Right renal pelvis (tissue), 4 donors: ENCODE results near the gene CPOX. TPM values are rescaled to one million over a fixed set of nuclear protein-coding genes. Genes with fewer than 3 reads are reported as not detected.
A peak's percentile ranks its signal among the peaks of the same experiment; 100 is the strongest.
"Not testable (repeated sequence)": the region's sequence is repeated elsewhere in the genome, so short reads cannot be mapped to it uniquely, and the experiment has no call there.

ENCODE experiments used
- DNase-seq, 4 donors: peaks; one replicate each; pipeline ENCODE4 v3.0.0-alpha.2; 2013; ENCODE audit warnings: low read depth in 4 of 4, low spot score in 3 of 4, missing footprints in 1 of 4
- polyA plus RNA-seq, 4 donors: library from polyadenylated mRNA; unstranded; fragments of 120-200 nt; gene quantifications; one replicate each; pipeline ENCODE4 v1.2.1, GENCODE V29; 2013; ENCODE audit not compliant: insufficient read length in 4 of 4

The CPOX gene
- 10 to 100 TPM; 24.4 to 25.7 (median 24.7) TPM for polyA plus RNA-seq

GRCh38 chr3:98593046-98593936 is at the start of gene CPOX:
Gene CPOX (minus strand): TSS chr3:98593611. CDS start chr3:98593504, 107 bp downstream.
- peak; percentile 70 to 78 (median 74) for DNase-seq

- DNase-seq, result not testable (repeated sequence)
Measured at GRCh38 chr3:98642769-98643168, 49.4 kb upstream of the CPOX start.

GRCh38 chr3:98641756-98642155 is 48.3 kb upstream of the CPOX start:
- DNase-seq, result not testable (repeated sequence)

GRCh38 chr3:98638515-98638914 is 45.1 kb upstream of the CPOX start:
- DNase-seq, result not testable (repeated sequence)

- no peak for DNase-seq
Measured at GRCh38 chr3:98630416-98630815, 37.0 kb upstream of the CPOX start.

GRCh38 chr3:98628317-98628716 is 34.9 kb upstream of the CPOX start:
- no peak for DNase-seq

GRCh38 chr3:98626151-98626550 is 32.7 kb upstream of the CPOX start:
- no peak for DNase-seq

GRCh38 chr3:98623572-98624280 is 30.3 kb upstream of the CPOX start:
- no peak for DNase-seq

- DNase-seq, result no peak
Measured at GRCh38 chr3:98617841-98618240, 24.4 kb upstream of the CPOX start.

- no peak for DNase-seq
Measured at GRCh38 chr3:98613616-98614015, 20.2 kb upstream of the CPOX start.

GRCh38 chr3:98612996-98613517 is 19.6 kb upstream of the CPOX start:
- no peak for DNase-seq

- no peak for DNase-seq
Measured at GRCh38 chr3:98612587-98612986, 19.2 kb upstream of the CPOX start.

GRCh38 chr3:98608029-98608428 is 14.6 kb upstream of the CPOX start:
- DNase-seq, result no peak

GRCh38 chr3:98603580-98603979 is 10.2 kb upstream of the CPOX start:
- DNase-seq, result no peak

GRCh38 chr3:98602078-98602678 is 8.8 kb upstream of the CPOX start:
- DNase-seq, result peak in 3 of 4 donors; percentile 21 to 47 (median 42)

- DNase-seq, result no peak
Measured at GRCh38 chr3:98601180-98601579, 7.8 kb upstream of the CPOX start.

- no peak for DNase-seq
Measured at GRCh38 chr3:98600412-98601095, 7.1 kb upstream of the CPOX start.

- no peak for DNase-seq
Measured at GRCh38 chr3:98599647-98600411, 6.4 kb upstream of the CPOX start.

- DNase-seq, result no peak
Measured at GRCh38 chr3:98598492-98598891, 5.1 kb upstream of the CPOX start.
